Anterior cingulate cortex (tissue), 58 donors: ENCODE data around the gene TNS3.

ENCODE experiments used
- DNase-seq, 58 donors: peaks; one replicate each; lab custom pipeline; 2025; lab: John Stamatoyannopoulos, UW

Gene TNS3

DNA sequence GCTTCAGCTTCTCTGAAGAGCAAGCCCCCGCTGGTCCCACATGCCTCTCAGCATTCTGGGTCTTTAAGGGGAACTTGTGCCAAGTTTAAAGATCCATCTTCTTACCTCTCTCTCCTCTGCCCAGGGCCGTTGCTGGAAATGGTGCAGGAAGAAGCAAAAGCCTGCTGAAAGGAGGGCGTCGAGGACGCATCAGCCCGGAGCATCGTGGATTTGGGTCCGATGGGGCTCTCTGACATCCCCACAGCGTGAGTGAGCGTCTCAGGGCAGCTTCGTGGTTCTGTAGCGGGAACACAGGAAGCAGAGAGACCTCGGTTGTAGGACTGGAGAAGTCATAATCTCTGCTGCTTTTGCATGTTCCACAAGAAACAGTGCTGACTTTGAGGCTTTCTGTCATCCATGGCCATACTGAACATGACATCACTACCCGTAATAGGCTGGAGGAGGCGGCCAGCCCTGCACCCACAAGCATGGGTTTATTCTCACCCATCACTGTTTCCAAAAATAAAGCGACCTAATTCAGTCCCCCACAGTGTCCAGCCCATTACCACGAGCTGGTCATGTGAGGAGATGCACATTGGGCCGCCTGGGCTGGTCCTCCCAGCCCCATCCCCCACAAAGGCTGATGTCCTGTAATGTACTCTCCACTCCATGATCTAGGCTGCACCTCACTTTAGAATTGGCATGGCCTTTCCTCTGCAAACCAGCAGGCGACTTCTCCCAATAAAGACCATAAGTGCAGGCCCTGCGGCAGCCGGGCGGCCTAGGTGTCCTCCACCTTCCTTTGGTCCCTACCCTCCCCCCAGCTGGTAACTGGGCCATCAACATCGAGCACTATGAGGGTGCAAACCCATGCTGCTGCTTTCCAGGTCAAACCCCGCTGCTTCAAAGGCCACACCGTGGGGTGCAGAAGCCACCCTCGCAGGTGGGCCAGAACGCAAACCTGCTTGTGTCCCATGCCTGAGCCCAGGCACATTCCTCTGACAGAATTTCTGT is 276.9 kb downstream of the TNS3 start:
- no peak for DNase-seq

DNA sequence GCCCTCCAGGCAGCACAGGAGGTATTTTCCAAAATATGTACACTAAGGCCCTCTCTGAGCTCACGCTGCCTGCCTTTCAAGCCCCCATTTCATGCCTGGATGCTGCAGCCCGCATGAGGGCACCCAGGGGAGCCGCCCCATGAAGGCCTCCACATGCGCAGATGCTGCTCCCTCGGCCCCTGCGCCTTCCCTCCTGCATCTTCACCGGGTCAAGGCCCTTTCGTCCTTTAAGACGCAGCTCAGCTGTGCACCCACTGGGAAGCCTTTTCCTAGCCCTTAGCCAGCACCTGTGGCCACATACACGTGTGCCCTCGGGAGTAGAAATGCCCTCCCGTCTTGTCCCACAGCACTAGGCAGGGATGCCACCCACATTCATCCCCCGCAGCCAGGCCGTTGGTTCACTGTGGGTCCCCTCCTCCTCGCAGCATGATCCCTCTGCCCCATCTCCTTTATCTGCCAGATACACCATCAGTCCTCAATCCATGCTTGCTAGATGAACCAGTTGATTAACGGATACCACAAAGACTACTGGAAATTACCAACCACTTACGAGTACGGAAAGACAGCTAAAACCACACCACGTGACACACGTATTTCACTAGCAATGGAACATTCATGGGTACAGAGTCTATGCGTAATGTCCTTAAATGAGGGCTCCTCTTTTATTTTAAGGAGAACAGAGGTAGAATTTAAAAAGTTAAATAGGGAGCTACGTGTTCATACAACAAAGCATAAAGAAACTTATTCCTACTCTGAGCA is 278.0 kb downstream of the TNS3 start:
- DNase-seq, result no peak

DNA sequence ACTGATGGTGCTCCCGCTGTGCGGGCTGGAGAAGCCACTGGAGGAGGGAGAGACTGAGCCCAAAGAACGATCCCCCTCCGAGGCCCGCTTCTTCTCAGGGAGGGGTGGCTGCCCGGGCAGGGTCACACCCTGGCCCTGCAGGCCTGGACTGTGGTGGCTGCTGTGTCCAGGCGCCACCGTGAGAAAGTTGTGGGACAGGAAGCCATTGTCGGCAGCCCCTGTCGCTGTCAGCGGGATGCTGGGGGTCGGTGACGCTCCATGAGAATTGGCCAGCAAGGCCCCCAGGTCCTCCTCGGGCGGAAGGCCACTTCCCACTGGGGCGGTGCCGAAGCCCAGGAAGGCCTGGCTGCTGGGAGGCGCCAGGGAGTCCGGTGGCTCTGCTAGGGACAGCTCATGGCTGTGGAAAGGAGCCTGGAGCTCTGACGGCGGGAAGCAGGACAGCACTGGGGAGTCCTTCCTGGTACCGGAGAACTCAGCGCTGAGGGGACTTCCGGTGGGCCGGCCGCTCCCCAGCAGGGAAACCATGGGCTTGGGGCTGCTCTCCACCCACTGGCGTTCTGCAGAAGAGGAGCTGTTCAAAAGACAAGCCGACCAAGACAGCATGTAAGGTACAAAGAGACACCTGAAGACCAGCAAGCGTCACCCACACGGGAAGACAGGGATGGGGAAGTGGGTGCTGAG is 278.8 kb downstream of the TNS3 start:
- no peak for DNase-seq

DNA sequence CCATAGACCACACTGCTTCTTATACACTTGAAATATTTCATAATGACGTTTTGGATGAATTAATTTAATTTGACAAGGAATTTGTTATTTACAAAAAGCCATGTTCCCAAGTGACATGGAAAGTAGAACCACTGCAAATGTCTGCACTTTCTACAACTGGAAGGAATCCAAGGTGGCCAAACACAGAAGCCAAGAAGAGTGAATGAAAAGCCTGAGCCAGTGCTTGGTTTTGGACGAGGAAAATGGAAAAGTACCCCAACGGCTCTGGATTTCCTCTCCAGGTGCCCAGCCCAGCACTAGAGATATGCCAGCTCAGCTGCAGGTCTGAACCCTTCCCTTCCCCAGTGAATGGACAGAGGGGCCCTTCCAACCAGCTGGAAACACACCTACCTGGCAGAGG is 279.4 kb downstream of the TNS3 start:
- peak in 13 of 58 donors; percentile 10 to 69 (median 27) for DNase-seq

DNA sequence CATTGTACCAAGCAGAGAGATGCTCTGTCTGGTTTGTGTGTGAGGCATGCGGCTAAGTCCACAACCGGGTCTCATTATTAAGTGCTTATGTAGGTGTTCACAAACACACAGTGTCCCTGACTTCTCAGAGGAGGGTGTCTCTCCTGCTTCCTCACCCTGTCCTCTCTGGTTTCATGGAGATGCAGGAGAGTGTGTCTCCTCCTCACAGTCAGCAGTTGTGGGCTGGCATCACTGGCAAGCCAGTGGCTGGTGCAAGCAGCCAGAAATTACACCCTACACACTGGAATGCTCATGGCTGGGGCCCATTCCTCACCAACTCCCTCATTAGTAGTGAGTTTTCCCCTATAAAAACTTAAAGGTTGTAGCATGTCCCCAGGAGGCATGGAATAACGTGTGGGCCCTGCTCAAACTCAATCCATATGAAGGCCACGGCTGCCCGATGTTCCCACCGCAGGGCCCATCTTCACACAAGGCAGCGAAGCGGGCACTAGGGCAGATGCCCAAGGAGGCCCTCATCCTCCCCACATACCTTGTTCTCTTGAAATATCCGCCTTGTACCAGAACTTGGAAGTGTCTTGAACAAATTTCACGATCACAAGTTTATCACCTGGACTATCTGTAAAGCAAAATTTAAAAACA is 280.1 kb downstream of the TNS3 start:
- no peak for DNase-seq

DNA sequence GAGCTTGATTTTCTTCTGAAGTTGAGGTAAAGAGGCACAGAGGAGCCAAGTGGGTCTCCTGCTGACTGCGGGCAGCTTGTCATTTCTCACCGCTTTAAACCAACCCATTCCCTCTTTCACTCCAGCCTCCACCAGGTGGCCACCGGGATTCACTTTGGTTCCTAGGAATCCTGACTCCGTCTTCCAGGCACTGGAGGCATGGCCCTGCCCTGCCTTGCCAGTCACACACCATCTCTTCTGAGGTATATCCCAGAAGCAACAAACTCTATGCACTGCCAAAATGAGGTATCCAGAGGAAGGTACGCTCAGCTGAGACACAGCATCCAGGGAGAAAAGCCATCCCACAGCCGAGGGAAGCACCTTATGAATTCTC is 280.8 kb downstream of the TNS3 start:
- DNase-seq, result peak in 3 of 58 donors; percentile 14 to 25 (median 16)

DNA sequence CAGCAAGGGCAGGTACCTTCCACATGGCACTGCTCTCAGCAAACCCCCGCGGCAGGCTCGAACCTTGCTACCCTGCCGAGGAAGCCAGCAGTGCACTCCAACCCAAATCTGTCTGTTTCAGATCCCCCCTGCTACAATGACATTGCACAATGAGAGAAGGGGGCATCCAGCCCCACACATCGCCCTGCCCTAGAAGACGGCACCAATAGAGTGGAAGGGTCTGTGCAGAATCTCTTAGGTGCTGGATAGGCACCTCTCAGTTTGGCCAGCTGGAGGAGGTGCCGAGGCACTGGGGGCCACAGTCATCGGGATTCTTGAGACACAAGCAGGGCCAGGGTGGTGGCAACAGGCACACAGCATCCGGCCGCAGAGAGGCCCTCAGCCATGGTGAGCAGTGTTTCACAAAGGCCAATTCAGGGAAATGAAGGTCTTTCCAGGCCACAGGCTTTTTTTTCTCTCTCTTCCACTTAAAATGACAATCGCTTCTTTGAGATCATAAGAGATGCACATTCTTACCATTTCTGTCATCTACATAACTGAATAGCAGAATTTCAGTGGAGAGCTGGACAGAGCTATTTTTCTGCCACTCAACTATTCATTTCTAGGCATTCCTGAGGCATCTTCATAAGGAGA is 281.3 kb downstream of the TNS3 start:
- DNase-seq, result peak in 29 of 58 donors; percentile 9 to 59 (median 29)

DNA sequence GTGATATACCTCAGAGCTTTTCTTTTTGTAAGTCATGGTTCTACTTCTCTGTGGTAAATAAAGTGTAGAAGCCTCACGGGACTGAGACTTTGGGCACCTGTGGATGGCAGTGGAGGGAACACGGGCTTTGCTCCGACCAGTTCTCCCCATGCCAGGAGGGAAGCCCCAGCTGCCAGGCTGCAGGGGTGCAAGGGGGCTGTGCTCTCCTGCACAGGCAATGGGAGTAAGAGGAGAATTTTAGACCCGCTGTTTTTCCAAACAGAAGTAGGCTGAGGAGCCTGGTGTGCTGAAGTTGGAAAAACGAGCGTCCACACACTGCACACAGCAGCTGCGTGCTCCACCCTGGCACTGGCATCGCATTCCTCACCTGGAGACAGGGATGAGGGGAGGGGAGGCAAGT is 282.4 kb downstream of the TNS3 start:
- no peak for DNase-seq

DNA sequence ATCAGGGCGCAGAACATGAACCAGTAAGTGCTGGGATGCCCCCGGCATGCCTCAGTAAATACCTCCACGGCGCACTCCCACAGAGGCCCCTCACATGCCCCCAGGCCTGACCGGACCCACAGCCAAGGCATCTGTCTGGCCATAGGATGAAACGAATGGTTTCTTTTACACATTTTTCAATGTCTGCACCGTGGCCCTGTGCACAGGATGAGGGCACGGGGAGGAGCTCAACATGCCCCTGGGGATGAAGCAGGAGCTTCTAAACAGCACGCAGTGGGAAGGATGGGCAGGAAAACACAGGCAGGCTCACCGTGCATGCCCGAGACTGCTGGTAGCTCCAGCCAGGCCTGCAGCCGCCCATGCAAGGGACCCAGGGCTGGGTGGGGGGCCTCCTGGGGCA is 283.3 kb downstream of the TNS3 start:
- no peak for DNase-seq

DNA sequence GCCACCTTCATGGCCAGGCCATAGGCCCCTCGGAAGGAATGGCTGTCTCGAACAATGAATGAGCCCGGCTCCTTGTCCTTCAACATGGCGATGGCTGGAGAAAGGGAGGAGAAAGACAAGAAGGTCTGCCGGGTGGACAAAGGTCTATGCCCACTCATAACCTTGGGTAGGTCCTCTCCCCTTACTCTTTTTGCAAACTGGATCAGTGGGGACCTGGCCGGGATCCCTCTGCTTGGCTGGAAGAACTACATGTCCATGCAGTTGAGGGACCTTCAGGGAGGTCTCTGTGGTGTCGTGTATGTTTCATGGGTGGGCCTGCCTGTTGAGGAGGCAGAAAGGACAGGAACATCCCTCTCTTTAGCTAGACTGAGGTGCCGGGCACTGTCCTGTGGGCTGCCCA is 284.8 kb downstream of the TNS3 start:
- DNase-seq, result no peak

DNA sequence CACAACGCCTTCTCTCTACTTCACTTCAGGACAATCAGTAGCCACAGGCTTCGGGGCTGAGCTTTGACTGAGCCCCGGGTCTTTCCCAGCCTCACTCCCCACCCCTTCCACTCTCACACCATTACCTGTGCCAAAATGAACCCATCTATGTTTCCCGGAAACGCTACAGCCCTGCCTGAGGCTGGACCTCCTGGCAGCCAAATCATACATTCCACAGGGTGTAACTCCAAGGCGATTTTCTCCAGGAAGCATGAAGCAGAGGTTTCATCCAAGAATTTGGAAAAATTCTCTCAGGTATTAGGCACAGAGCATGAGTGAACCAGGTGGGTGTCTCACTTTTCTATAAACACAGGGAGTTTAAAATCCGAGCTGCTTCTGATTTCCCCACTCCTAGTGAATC is 286.3 kb downstream of the TNS3 start:
- DNase-seq, result no peak

DNA sequence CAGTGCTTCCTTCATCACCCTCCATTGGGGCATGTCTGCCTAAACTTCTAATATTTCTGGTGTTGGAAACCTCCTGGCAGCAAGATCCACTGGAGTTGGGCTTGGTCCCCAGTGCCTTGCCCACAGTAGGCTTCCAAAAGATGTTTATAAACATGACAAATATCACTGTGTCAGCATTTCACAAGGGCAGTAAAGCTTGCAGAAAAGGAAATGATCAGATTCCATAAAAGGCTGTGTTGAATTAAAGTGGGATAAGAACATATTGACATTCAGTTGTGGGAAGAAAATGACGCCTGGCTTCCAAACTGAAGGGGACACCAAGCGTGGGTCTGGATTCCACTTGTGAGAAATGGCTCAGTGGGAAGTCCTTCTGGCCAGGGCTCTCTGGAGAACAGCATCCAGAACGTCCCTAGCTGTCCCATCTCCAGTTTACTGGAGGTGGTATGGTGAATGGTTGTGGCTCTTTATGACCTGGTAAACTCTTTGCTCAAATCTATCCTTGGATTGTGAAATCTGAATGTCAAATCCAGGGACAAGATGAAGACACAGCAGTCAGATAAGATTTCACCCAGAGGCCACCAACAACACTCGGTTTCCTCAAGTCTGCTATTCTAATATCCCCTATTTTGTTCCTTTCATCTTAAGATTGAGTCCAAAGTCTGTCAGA is 287.2 kb downstream of the TNS3 start:
- no peak for DNase-seq

DNA sequence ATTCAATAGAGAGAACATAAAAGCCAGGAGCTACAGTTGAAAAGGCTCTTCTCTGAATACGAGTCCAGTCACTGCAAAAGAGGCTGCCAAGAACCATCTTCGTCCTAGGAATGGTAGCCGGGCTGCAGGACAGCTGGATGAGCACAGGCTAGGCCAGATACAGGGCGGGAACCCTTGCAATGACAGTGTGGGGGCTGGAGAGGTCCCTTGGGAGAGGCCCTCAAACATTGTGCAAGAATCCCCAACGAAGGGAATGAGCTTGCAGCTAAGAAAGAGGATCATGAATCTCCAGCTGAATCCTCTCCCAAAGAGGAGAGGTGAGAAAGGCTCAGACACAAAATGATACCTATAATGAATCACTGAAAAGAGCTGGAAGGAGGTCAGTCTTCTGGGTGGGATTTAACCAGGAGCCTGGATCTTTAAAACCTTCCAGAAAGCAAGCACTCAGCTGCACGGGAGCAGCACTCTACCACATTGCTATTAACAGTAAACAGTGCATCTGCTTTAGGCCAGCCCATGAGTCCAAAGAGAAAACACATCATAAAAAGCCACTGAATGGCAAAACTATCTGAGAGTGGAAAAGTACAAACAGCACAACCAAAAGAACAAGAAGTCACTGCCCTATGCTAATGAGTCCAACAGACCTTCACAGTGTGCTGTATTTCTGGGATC is 287.9 kb downstream of the TNS3 start:
- no peak for DNase-seq

DNA sequence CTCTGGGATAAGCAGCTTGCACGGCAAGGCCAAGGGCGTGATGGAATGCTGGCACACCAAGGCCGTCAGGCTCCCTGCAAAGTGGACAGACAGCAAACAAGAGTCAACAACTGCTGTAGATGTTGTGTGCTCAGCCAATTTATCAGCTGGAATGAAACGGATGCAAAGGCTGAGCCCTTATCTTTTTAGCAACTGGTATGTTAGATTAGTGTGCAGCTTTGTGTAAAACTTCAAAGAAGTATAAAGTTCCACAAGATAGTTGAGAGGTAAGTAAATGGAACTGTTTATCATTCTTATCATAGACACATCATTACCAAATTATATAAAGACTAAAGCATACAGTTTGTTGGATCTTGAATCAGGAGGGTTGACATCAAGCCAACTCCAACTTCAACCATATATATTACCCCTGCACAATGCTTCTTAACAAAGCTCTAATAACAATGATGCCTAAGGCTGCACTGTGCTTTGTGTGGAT is 289.0 kb downstream of the TNS3 start:
- no peak for DNase-seq

DNA sequence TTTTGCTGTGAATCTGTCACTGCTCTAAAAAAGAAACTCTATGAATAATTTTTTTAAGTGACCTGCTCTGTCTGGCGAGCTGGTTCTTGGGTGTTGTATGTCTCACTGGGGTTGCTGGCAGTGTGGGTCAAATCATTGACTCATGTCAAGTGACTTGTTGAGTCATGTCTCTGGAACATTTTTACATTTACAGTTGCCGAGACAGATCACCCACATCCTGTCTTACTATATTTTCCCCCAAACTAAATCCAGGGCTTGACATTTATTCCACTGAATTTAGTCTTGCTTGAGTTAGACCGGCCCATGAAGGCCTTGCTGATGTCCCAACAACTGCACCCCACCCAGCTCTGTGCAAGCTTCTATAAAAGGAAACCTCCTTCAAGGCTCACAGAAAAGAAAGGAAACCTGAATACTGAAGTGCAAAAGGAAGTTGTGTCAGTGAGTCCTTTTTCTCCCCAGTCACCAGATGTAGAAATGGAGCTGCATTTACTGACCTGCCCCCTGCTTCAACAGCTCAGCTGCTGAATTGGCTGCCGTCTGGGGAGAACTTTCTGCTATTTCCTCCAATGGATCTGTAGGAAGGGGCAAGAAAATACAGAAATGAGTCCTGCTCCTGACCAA is 290.3 kb downstream of the TNS3 start:
- DNase-seq, result no peak

DNA sequence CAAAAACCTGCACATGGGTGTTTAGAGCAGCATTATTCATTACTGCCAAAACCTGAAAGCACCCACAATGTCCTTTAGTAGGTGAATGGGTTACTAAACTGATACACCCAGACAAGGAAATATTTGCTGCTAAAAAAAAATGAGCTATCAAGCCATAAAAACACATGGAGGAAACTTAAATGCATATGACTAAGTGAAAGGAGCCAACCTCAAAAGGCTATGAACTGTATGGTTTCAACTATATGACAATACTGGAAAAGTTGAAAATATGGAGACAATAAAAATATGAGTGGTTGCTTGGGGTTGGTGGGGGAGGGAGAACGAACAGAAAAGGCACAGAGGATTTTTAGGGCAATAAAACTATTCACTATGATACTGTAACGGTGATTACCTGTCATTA is 291.0 kb downstream of the TNS3 start:
- DNase-seq, result no peak

DNA sequence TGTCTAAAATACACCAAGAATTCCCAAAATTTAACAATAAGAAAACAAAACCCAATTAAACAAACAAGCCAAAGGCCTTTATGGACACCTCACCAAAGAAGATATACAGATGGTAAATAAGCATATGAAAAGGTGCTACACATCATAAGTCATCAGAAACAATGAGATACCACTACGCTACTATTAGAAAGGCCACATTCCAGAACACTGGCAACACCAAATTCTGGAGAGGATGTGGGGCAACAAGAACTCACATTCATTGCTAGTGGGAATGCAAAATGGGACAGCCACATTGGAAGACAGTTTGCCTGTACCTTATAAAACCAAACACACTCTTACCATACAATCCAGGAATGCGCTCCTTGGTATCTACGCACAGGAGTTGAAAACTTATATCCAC is 291.4 kb downstream of the TNS3 start:
- no peak for DNase-seq

DNA sequence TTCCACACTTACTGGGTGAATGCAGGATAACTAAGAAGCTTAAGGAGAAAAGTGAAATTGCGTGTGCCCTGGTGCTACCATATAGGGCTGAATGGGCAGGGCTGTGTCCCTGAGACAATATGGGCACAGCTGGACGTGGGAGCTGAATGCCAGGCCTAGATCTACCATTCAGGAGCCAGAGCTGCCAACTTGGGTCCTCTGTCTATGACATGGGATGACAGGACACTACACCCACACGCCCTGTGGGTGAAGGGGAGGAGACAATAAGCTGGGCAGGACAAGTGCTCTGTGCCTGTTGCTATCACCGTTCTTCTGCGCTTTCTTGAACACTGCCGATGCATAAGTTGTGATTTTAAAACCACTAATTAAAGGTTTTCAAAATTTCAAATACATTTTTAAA is 293.9 kb downstream of the TNS3 start:
- DNase-seq, result no peak
